ENCODE measurements around the gene CDC5L. TPM values are rescaled to one million over a fixed set of nuclear protein-coding genes. Genes with fewer than 3 reads are reported as not detected.

The CDC5L gene
- total and polyA plus RNA-seq, 2 experiments from 2014 or later, result 15.9 to 20.4 TPM

DNA sequence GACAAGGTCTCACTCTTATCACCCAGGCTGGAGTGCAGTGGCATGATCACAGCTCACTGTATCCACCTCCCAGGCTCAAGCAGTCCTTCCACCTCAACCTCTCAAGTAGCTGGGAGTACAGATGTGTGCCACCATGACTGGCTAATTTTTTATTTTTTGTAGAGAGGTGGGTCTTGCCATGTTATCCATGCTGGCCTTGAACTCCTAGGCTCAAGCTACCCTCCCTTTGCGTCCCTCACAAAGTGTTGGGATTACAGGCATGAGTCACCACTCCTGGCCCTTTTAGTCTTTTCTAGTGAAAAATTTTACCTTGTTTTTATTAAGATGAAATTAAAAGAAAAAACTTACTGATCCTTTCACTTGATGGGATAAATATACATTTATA, 17.2 kb downstream of the CDC5L start:
- H4K20me1 ChIP-seq (ENCODE audit: insufficient read depth), result no peaks in the 10 kb centered on the region
- H3K4me1 ChIP-seq (ENCODE audit: insufficient read depth), result no peaks in the 10 kb centered on the region
- H3K9me3 ChIP-seq (ENCODE audit: low read depth), result no peaks in the 10 kb centered on the region
- no peaks in the 10 kb centered on the region for H3F3A ChIP-seq (ENCODE audit: insufficient read depth)
- H3K9me2 ChIP-seq (ENCODE audit: insufficient read depth), result no peaks in the 10 kb centered on the region
- TF ChIP-seq EZH2 (IDR thresholded peaks at IDR 0.05; ENCODE audit: insufficient read depth, poor library complexity, severe bottlenecking), result no peak
- TF ChIP-seq EZH2phosphoT487 (IDR thresholded peaks at IDR 0.05; ENCODE audit: insufficient read depth, low read depth), result no peak
- in situ Hi-C loops (cut with MboI), result no loop called here
- DNase-seq, result no peak
- no peak overlapping the region for H3K4me3 ChIP-seq
- H3K4me2 ChIP-seq (ENCODE audit: unreplicated experiment), result no peak overlapping the region
- peaks cover 62% of the 10 kb centered on the region for H3K36me3 ChIP-seq (ENCODE audit: low read depth)
- H3K79me2 ChIP-seq (ENCODE audit: insufficient read depth), result peaks cover 52% of the 10 kb centered on the region
- H3K27me3 ChIP-seq (replicated peaks; ENCODE audit: insufficient read depth), result no peaks in the 10 kb centered on the region
- WGBS, 2 experiments (ENCODE audit: low coverage in 1 of 2, low lambda C conversion rate in 2 of 2, missing lambda C conversion rate in 2 of 2), result 100% methylated on average over 1 of the region's 1 CpG
- H2AFZ ChIP-seq, result no peak overlapping the region
- no peak overlapping the region for H3K27ac ChIP-seq
- H3K9ac ChIP-seq, result no peak overlapping the region

DNA sequence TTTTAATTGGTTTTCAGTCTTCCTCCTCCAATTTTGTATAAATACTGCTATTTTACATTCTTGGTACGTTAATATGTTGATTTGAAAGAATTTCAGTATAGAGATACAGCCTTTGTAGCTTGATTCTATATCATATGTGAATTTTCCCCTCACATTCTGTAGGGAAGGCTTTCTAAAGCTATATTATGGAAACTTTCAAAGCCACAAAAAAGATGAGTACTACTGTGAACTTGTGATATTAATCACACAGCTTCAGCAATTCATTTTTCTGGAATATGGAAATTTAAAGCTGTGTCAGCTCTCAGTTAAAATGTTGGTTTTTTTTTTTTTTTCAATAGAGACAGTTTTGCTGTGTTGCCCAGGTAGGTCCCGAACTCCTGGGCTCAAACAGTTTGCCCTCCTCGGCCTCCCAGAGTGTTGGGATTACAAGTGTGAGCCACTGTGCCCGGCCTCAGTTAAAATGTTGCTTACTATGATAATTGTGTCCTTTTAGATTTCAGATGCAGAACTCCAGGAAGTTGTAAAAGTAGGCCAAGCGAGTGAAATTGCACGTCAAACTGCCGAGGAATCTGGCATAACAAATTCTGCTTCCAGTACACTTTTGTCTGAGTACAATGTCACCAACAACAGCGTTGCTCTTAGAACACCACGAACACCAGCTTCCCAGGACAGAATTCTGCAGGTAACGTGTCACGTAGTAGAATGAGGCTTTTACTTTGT, 20.6 kb downstream of the CDC5L start:
- no peaks in the 10 kb centered on the region for H3K9me2 ChIP-seq (ENCODE audit: insufficient read depth)
- H3K36me3 ChIP-seq (ENCODE audit: low read depth), result peaks cover 65% of the 10 kb centered on the region
- DNase-seq, result no peak
- no peak overlapping the region for H3K4me2 ChIP-seq (ENCODE audit: unreplicated experiment)
- no peak overlapping the region for H3K9ac ChIP-seq
- no peak overlapping the region for H3K4me3 ChIP-seq
- no peak overlapping the region for H2AFZ ChIP-seq
- 94 to 95% methylated on average over 11 of the region's 11 CpGs for WGBS, 2 experiments (ENCODE audit: low coverage in 1 of 2, low lambda C conversion rate in 2 of 2, missing lambda C conversion rate in 2 of 2)
- H4K20me1 ChIP-seq (ENCODE audit: insufficient read depth), result no peaks in the 10 kb centered on the region
- no peaks in the 10 kb centered on the region for H3K9me3 ChIP-seq (ENCODE audit: low read depth)
- in situ Hi-C loops (cut with MboI), result no loop called here
- H3F3A ChIP-seq (ENCODE audit: insufficient read depth), result no peaks in the 10 kb centered on the region
- no peaks in the 10 kb centered on the region for H3K4me1 ChIP-seq (ENCODE audit: insufficient read depth)
- no peaks in the 10 kb centered on the region for H3K27me3 ChIP-seq (replicated peaks; ENCODE audit: insufficient read depth)
- no peak overlapping the region for H3K27ac ChIP-seq
- TF ChIP-seq EZH2 (IDR thresholded peaks at IDR 0.05; ENCODE audit: insufficient read depth, poor library complexity, severe bottlenecking) (no peak), EZH2phosphoT487 (IDR thresholded peaks at IDR 0.05; ENCODE audit: insufficient read depth, low read depth) (no peak)
- peaks cover 55% of the 10 kb centered on the region for H3K79me2 ChIP-seq (ENCODE audit: insufficient read depth)

DNA sequence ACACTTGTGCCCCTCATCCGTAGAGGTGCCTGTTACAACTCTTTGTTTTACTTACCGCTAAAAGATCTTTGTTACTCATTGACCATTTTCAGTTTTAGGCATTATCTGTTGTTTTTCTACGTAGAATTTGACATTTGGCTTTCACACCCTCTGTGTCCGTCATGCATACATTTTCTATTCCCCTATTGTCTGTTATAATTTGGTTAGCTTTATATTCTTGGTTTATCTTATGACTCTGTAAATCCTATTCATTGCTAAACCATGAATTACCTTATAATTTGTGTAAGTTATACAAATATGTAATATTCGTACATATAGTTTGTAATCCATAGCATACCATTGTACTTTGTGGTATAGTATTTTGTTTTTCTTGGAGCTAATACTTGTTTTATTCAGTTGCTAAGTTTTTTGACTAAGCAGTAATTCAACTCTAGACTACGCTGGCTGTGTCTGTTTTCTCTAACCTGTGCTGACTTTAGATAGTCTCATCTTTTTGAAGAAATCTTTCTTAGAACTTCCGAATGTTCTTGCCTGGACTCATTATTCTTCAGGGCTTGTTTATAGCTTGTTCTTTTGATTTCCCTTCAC, 21.8 kb downstream of the CDC5L start:
- peaks cover 58% of the 10 kb centered on the region for H3K36me3 ChIP-seq (ENCODE audit: low read depth)
- H3K27ac ChIP-seq, result no peak overlapping the region
- WGBS, 2 experiments (ENCODE audit: low coverage in 1 of 2, low lambda C conversion rate in 2 of 2, missing lambda C conversion rate in 2 of 2), result 83 to 84% methylated on average over 7 of the region's 7 CpGs
- no peaks in the 10 kb centered on the region for H3K9me2 ChIP-seq (ENCODE audit: insufficient read depth)
- H3K4me3 ChIP-seq, result no peak overlapping the region
- TF ChIP-seq EZH2 (IDR thresholded peaks at IDR 0.05; ENCODE audit: insufficient read depth, poor library complexity, severe bottlenecking), result no peak
- TF ChIP-seq EZH2phosphoT487 (IDR thresholded peaks at IDR 0.05; ENCODE audit: insufficient read depth, low read depth), result no peak
- no peaks in the 10 kb centered on the region for H3K9me3 ChIP-seq (ENCODE audit: low read depth)
- no peak for DNase-seq
- H4K20me1 ChIP-seq (ENCODE audit: insufficient read depth), result no peaks in the 10 kb centered on the region
- H3K4me2 ChIP-seq (ENCODE audit: unreplicated experiment), result no peak overlapping the region
- no peaks in the 10 kb centered on the region for H3F3A ChIP-seq (ENCODE audit: insufficient read depth)
- H3K9ac ChIP-seq, result no peak overlapping the region
- H3K4me1 ChIP-seq (ENCODE audit: insufficient read depth), result no peaks in the 10 kb centered on the region
- no peak overlapping the region for H2AFZ ChIP-seq
- peaks cover 60% of the 10 kb centered on the region for H3K79me2 ChIP-seq (ENCODE audit: insufficient read depth)
- H3K27me3 ChIP-seq (replicated peaks; ENCODE audit: insufficient read depth), result no peaks in the 10 kb centered on the region
- in situ Hi-C loops (cut with MboI), result no loop called here

DNA sequence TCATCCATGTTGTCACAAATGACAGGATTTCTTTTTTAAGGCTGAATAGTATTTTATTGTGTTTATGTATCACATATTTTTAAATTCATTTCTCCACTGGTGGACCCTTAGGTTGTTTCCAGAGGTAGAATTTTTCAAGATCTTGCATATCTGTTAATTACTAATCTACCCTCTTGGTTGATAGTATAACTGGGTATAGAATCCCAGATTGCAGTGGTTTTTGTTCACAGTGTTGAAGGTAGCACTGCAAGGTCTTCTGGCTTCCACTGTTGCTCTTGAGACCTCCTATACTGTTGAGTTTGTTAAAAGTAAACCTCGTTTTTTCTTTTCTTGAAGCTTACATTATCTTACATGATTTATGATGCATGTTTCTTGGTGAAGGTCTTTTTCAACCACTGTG, 22.9 kb downstream of the CDC5L start:
- no peak overlapping the region for H3K4me2 ChIP-seq (ENCODE audit: unreplicated experiment)
- peaks cover 61% of the 10 kb centered on the region for H3K79me2 ChIP-seq (ENCODE audit: insufficient read depth)
- H3K9me3 ChIP-seq (ENCODE audit: low read depth), result no peaks in the 10 kb centered on the region
- no peak overlapping the region for H3K4me3 ChIP-seq
- WGBS, 2 experiments (ENCODE audit: low coverage in 1 of 2, low lambda C conversion rate in 2 of 2, missing lambda C conversion rate in 2 of 2), result 96% methylated on average over 1 of the region's 1 CpG
- H3F3A ChIP-seq (ENCODE audit: insufficient read depth), result peaks cover 8% of the 10 kb centered on the region; the same call in 1 of the 2 replicates
- peaks cover 52% of the 10 kb centered on the region for H3K36me3 ChIP-seq (ENCODE audit: low read depth)
- no peaks in the 10 kb centered on the region for H3K27me3 ChIP-seq (replicated peaks; ENCODE audit: insufficient read depth)
- no peak for DNase-seq
- no peak overlapping the region for H3K27ac ChIP-seq
- H3K4me1 ChIP-seq (ENCODE audit: insufficient read depth), result no peaks in the 10 kb centered on the region
- no peak overlapping the region for H3K9ac ChIP-seq
- in situ Hi-C loops (cut with MboI), result no loop called here
- H3K9me2 ChIP-seq (ENCODE audit: insufficient read depth), result no peaks in the 10 kb centered on the region
- no peaks in the 10 kb centered on the region for H4K20me1 ChIP-seq (ENCODE audit: insufficient read depth)
- TF ChIP-seq EZH2phosphoT487 (IDR thresholded peaks at IDR 0.05; ENCODE audit: insufficient read depth, low read depth) (no peak), EZH2 (IDR thresholded peaks at IDR 0.05; ENCODE audit: insufficient read depth, poor library complexity, severe bottlenecking) (no peak)
- no peak overlapping the region for H2AFZ ChIP-seq

All from GM23248 (cell line).